Mononuclear cell (primary cell): ENCODE data around the gene KDM5B. TPM values are rescaled to one million over a fixed set of nuclear protein-coding genes. Genes with fewer than 3 reads are reported as not detected.
A peak's percentile ranks its signal among the peaks of the same experiment; 100 is the strongest.

Source experiments
- H3K27me3 ChIP-seq: 2 replicates; pipeline ENCODE4 v1.6.0; 2011; ENCODE audit warnings: low read length, control low read depth; ENCODE audit not compliant: insufficient read depth
- H3K4me1 ChIP-seq: 2 replicates; pipeline ENCODE4 v1.5.1; 2011; ENCODE audit warnings: mild to moderate bottlenecking, low read length, control low read depth; ENCODE audit not compliant: insufficient read depth
- H3K4me3 ChIP-seq: 2 replicates; pipeline ENCODE4 v1.5.1; 2011; ENCODE audit warnings: mild to moderate bottlenecking, low read length, moderate library complexity
- H3K9me3 ChIP-seq: 2 replicates; pipeline ENCODE4 v1.5.1; 2011; ENCODE audit warnings: low read depth, mild to moderate bottlenecking, control low read depth, low read length
- total RNA-seq: library from RNA; depleted of rRNA; stranded (reverse); fragments of >200 nt; gene quantifications from one replicate; pipeline ENCODE4 v1.2.3, GENCODE V29; 2012

Gene KDM5B
- total RNA-seq = 84.7 TPM

GRCh38 chr1:202807926-202808757, at the start of gene KDM5B:
KDM5B (minus strand) TSS chr1:202808421; CDS start chr1:202808305, 116 bp downstream.
- H3K9me3 ChIP-seq = no peaks in the 10 kb centered on the region
- no peaks in the 10 kb centered on the region for H3K27me3 ChIP-seq
- peak within 1 kb of the TSS; percentile 79 for H3K4me3 ChIP-seq

GRCh38 chr1:202857136-202857610, 49.0 kb upstream of the KDM5B start:
- Histone ChIP-seq H3K4me3 (no peak overlapping the region), H3K9me3 (no peaks in the 10 kb centered on the region), H3K4me1 (peaks cover 48% of the 10 kb centered on the region), H3K27me3 (no peaks in the 10 kb centered on the region)

More at GRCh38 chr1:202807926-202808757, at the start of gene KDM5B:
- peaks cover 44% of the 10 kb centered on the region for H3K4me1 ChIP-seq

GRCh38 chr1:202856014-202856413, 47.8 kb upstream of the KDM5B start:
- Histone ChIP-seq H3K4me3 (no peak overlapping the region), H3K4me1 (peaks cover 39% of the 10 kb centered on the region), H3K9me3 (no peaks in the 10 kb centered on the region), H3K27me3 (no peaks in the 10 kb centered on the region)

GRCh38 chr1:202854787-202855186, 46.6 kb upstream of the KDM5B start:
- peaks cover 33% of the 10 kb centered on the region for H3K4me1 ChIP-seq
- no peak overlapping the region for H3K4me3 ChIP-seq

GRCh38 chr1:202852163-202852904, 44.1 kb upstream of the KDM5B start:
- Histone ChIP-seq H3K9me3 (no peaks in the 10 kb centered on the region), H3K27me3 (no peaks in the 10 kb centered on the region), H3K4me1 (peaks cover 16% of the 10 kb centered on the region), H3K4me3 (no peak overlapping the region)

More at GRCh38 chr1:202854787-202855186, 46.6 kb upstream of the KDM5B start:
- H3K9me3 ChIP-seq = no peaks in the 10 kb centered on the region
- no peaks in the 10 kb centered on the region for H3K27me3 ChIP-seq

- Histone ChIP-seq H3K4me1 (peaks cover 1% of the 10 kb centered on the region), H3K27me3 (no peaks in the 10 kb centered on the region), H3K4me3 (no peak overlapping the region), H3K9me3 (no peaks in the 10 kb centered on the region)
Measured at GRCh38 chr1:202850593-202851362, 42.6 kb upstream of the KDM5B start.

GRCh38 chr1:202848191-202848542, 39.9 kb upstream of the KDM5B start:
- no peaks in the 10 kb centered on the region for H3K4me1 ChIP-seq
- H3K4me3 ChIP-seq = no peak overlapping the region
- H3K9me3 ChIP-seq = no peaks in the 10 kb centered on the region
- H3K27me3 ChIP-seq = no peaks in the 10 kb centered on the region

GRCh38 chr1:202844935-202845334, 36.7 kb upstream of the KDM5B start:
- no peak overlapping the region for H3K4me3 ChIP-seq
- no peaks in the 10 kb centered on the region for H3K27me3 ChIP-seq
- no peaks in the 10 kb centered on the region for H3K4me1 ChIP-seq
- H3K9me3 ChIP-seq = no peaks in the 10 kb centered on the region

GRCh38 chr1:202844259-202844658, 36.0 kb upstream of the KDM5B start:
- no peaks in the 10 kb centered on the region for H3K27me3 ChIP-seq
- no peak overlapping the region for H3K4me3 ChIP-seq
- H3K4me1 ChIP-seq = no peaks in the 10 kb centered on the region
- no peaks in the 10 kb centered on the region for H3K9me3 ChIP-seq

- no peaks in the 10 kb centered on the region for H3K27me3 ChIP-seq
- H3K4me3 ChIP-seq = no peak overlapping the region
- no peaks in the 10 kb centered on the region for H3K4me1 ChIP-seq
- H3K9me3 ChIP-seq = no peaks in the 10 kb centered on the region
Measured at GRCh38 chr1:202843081-202843480, 34.9 kb upstream of the KDM5B start.

- Histone ChIP-seq H3K27me3 (no peaks in the 10 kb centered on the region), H3K4me3 (no peak overlapping the region), H3K4me1 (peaks cover 28% of the 10 kb centered on the region), H3K9me3 (no peaks in the 10 kb centered on the region)
Measured at GRCh38 chr1:202837746-202838262, 29.6 kb upstream of the KDM5B start.

- H3K27me3 ChIP-seq = no peaks in the 10 kb centered on the region
- no peak overlapping the region for H3K4me3 ChIP-seq
- H3K9me3 ChIP-seq = no peaks in the 10 kb centered on the region
- H3K4me1 ChIP-seq = peaks cover 28% of the 10 kb centered on the region
Measured at GRCh38 chr1:202836623-202837403, 28.6 kb upstream of the KDM5B start.

- Histone ChIP-seq H3K9me3 (no peaks in the 10 kb centered on the region), H3K4me3 (no peak overlapping the region), H3K27me3 (no peaks in the 10 kb centered on the region), H3K4me1 (peaks cover 28% of the 10 kb centered on the region)
Measured at GRCh38 chr1:202835548-202836072, 27.4 kb upstream of the KDM5B start.
